PC-3 (cell line): ENCODE results near the gene STPG4.

ENCODE experiments used
- CTCF ChIP-seq: fragments of 300-600 bp; sonication (generic); conservative IDR thresholded peaks from 2 replicates; pipeline ENCODE4 v1.5.1; 2017; ENCODE audit warnings: antibody characterized with exemption, low read depth, mild to moderate bottlenecking, low read length
- EZH2 ChIP-seq: fragments of 300-600 bp; sonication (generic); IDR thresholded peaks from one replicate; pipeline ENCODE4 v1.6.1; 2017; ENCODE audit warnings: antibody characterized with exemption, mild to moderate bottlenecking, low read length; ENCODE audit not compliant: unreplicated experiment

- TF ChIP-seq CTCF (no peak), EZH2 (no peak)
Observed at GRCh38 chr2:47086054-47086471, 69.0 kb downstream of the STPG4 start.
